Tibial artery (tissue), 4 donors: ENCODE data around the gene FAM110D.

ENCODE experiments used
- DNase-seq, 2 donors: peaks; one replicate each; pipeline ENCODE4 v3.0.0-alpha.2; 2019
- H3K27ac ChIP-seq, 2 donors: fragments of 200-600 bp; sonication (generic) in 1 of 2; 1 replicate in 1 of 2; 2 replicates in 1 of 2; pipeline ENCODE4 v1.5.1; 2018 to 2019; ENCODE audit warnings: mild to moderate bottlenecking in 1 of 2
- H3K27me3 ChIP-seq, 2 donors: fragments of 200-600 bp; sonication (generic) in 1 of 2; one replicate each; pipeline versions ENCODE4 v1.5.1 to v1.6.0; 2016 to 2019
- H3K36me3 ChIP-seq, 3 donors: fragments of 200-600 bp; sonication (generic) in 2 of 3; one replicate each; pipeline ENCODE4 v1.5.1; 2016 to 2019; ENCODE audit warnings: mild to moderate bottlenecking in 2 of 3
- H3K4me1 ChIP-seq, 4 donors: fragments of 200-600 bp; sonication (generic) in 2 of 4; 1 replicate in 3 of 4; 2 replicates in 1 of 4; pipeline ENCODE4 v1.5.1; 2016 to 2019
- H3K4me3 ChIP-seq, 2 donors: fragments of 200-600 bp; sonication (generic) in 1 of 2; 1 replicate in 1 of 2; 2 replicates in 1 of 2; pipeline ENCODE4 v1.5.1; 2018 to 2019; ENCODE audit warnings: mild to moderate bottlenecking in 2 of 2
- H3K9me3 ChIP-seq, 3 donors: fragments of 200-600 bp; sonication (generic) in 1 of 3; one replicate each; pipeline ENCODE4 v1.5.1; 2016 to 2019
- intact Hi-C: fragments of 100-400 bp; cut with DNase I; formaldehyde crosslinking; loops from one replicate; pipeline ENCODE4 v1.15.0; 2023; ENCODE audit warnings: low total_unique reads
- TF ChIP-seq, protein P1 (sequence below), 2 experiments: fragments of 200-600 bp in 1 of 2; fragments of 450-650 bp in 1 of 2; IDR thresholded peaks; one replicate each; pipeline ENCODE4 v1.5.1; 2017 to 2019; ENCODE audit warnings: antibody characterized with exemption in 2 of 2, mild to moderate bottlenecking in 1 of 2, moderate library complexity in 1 of 2

The FAM110D gene

GRCh38 chr1:26171084-26172072 lies 12.5 kb downstream of the FAM110D start, which contains the start of gene ZNF593OS:
Gene ZNF593OS, minus strand, starts transcription at chr1:26171832. Its CDS starts 171 bp downstream, at chr1:26171661.
- intact Hi-C loops = loop anchor here (5.0 kb wide), 1 partner anchor 56 kb away; no protein-coding TSS in a partner anchor
- Histone ChIP-seq H3K9me3 (no peaks in the 10 kb centered on the region), H3K4me1 (peaks cover 0 to 21% (median 14%) of the 10 kb centered on the region in 4 donors), H3K27ac (no peak within 1 kb of the TSS), H3K36me3 (peaks cover 0 to 4% (median 0%) of the 10 kb centered on the region in 3 donors), H3K4me3 (peak within 1 kb of the TSS; percentile 80), H3K27me3 (no peaks in the 10 kb centered on the region)
- TF ChIP-seq, protein P1, sequence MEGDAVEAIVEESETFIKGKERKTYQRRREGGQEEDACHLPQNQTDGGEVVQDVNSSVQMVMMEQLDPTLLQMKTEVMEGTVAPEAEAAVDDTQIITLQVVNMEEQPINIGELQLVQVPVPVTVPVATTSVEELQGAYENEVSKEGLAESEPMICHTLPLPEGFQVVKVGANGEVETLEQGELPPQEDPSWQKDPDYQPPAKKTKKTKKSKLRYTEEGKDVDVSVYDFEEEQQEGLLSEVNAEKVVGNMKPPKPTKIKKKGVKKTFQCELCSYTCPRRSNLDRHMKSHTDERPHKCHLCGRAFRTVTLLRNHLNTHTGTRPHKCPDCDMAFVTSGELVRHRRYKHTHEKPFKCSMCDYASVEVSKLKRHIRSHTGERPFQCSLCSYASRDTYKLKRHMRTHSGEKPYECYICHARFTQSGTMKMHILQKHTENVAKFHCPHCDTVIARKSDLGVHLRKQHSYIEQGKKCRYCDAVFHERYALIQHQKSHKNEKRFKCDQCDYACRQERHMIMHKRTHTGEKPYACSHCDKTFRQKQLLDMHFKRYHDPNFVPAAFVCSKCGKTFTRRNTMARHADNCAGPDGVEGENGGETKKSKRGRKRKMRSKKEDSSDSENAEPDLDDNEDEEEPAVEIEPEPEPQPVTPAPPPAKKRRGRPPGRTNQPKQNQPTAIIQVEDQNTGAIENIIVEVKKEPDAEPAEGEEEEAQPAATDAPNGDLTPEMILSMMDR (IDR thresholded peaks at IDR 0.05) = no peak
- DNase-seq = no peak

DNA sequence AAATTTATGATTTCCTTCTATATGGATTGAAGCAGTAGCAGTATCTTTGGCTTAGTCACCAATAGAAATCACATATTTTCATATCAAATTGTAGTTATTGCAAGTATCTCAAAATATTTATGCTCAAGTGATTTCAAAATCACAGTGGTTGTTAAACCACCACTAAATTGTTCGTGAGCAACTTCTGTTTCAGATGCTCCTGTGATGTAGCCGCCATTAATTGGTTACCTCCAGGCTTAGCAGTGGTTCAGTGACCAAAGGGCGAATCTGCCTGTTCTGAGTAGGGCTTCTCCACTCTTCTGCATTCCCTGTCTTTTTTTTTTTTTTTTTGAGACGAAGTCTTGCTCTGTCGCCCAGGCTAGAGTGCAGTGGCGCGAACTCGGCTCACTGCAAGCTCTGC lies 16.5 kb downstream of the FAM110D start:
- Histone ChIP-seq H3K4me1 (peaks cover 0 to 12% (median 10%) of the 10 kb centered on the region in 4 donors), H3K9me3 (no peaks in the 10 kb centered on the region), H3K27ac (no peak overlapping the region), H3K4me3 (no peak overlapping the region), H3K36me3 (peaks cover 0 to 5% (median 0%) of the 10 kb centered on the region in 3 donors), H3K27me3 (no peaks in the 10 kb centered on the region)
- DNase-seq = no peak
- TF ChIP-seq, protein P1 (IDR thresholded peaks at IDR 0.05) = no peak
- intact Hi-C loops = no loop called here

DNA sequence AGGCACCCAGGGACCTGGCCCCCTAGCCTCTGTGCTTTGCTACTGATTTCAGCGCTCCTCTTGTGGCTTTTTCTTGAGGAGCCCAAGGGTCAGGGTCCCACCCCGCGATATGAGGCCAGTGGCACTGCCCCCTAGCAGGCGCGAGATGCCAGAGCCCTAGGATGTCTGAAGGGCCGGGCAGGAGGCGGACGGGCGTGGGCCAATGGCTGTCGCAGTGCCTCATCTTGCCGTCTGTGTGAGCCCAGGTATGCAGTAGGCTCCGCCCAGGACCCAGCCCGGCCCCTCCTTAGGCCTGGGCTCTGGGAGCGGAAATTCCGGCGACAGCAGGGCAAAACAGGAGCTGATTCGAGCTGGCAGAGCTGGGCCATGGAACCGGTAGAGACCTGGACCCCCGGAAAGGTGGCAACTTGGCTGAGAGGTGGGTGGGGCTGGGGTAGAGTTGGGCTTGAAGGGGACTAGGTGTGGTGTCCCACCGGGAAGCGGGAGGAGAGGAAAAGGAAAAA lies 18.4 kb downstream of the FAM110D start, which contains the start of gene CNKSR1:
Gene CNKSR1 (plus strand): TSS at position 310 of the 503 bp plus-strand sequence. CDS start 57 bp downstream, at position 367.
- Histone ChIP-seq H3K27me3 (no peaks in the 10 kb centered on the region), H3K4me1 (no peaks in the 10 kb centered on the region), H3K4me3 (no peak within 1 kb of the TSS), H3K27ac (no peak within 1 kb of the TSS), H3K36me3 (peaks cover 0 to 17% (median 0%) of the 10 kb centered on the region in 3 donors), H3K9me3 (no peaks in the 10 kb centered on the region)
- TF ChIP-seq, protein P1 (IDR thresholded peaks at IDR 0.05) = no peak
- DNase-seq = no peak
- intact Hi-C loops = no loop called here

DNA sequence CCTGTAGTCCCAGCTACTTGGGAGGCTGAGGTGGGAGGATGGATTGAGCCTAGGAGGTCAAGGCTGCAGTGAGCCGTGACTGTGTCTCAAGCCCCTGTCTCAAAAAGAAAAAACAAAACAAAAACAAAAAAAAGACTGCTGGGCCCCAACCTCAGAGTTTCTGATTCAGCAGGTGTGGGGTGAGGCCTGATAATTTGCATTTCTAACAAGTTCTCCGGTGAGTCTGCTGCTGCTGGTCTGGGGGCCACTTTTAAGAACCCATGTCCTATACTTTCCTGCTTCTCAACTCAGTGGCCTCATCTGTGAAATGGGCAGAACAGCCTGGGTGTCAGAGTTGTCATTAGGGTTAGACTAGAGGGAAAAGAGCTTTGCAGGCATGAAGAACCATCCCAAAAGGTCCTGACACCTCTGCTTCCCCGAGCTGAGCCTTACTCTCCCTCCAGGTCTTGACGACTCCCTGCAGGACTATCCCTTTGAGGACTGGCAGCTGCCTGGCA lies 21.2 kb downstream of the FAM110D start:
- H3K36me3 ChIP-seq = peaks cover 0 to 44% (median 0%) of the 10 kb centered on the region in 3 donors
- H3K27ac ChIP-seq = no peak overlapping the region
- H3K4me1 ChIP-seq = no peaks in the 10 kb centered on the region
- no peaks in the 10 kb centered on the region for H3K27me3 ChIP-seq
- no peaks in the 10 kb centered on the region for H3K9me3 ChIP-seq
- TF ChIP-seq, protein P1 (IDR thresholded peaks at IDR 0.05) = no peak
- intact Hi-C loops = no loop called here
- DNase-seq = no peak
- no peak overlapping the region for H3K4me3 ChIP-seq

DNA sequence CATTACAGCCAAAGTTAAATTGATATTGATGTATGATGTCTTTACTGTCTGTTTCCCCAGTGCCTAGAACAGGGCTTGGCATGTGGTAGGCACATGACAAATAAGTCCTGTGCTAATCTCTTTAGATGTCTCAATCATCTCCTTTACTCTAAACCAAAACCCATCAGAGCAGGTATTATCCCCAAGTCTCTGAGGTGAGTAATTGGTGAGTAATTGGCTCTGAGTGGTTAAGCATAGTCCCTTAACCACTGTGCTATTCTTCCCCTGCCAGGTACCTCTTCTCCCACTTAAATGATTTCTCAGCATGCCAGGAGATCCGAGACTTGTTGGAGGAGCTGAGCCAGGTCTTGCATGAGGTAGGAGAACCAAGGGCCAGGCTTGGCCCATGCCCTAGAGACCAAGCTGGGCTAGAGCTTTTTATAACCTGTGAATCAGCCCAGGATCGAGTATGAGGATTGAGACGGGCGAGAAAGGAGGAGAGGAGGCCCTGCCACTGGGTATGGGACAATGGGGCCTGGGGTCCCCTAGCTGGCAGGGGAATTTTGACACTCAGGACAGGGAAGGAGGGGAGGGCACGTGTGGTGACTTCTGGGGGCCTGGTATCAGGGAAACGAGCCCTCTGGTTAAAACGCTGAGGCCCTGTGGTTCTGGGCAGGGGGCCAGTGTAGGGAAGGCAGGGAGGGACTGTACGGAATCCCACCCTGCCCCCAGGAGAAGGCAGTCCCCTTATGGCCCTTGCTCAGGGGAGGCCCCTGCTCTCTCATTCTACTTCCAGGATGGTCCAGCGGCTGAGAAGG lies 22.9 kb downstream of the FAM110D start:
- TF ChIP-seq, protein P1 (IDR thresholded peaks at IDR 0.05) = no peak
- Histone ChIP-seq H3K9me3 (no peaks in the 10 kb centered on the region), H3K36me3 (peaks cover 0 to 52% (median 0%) of the 10 kb centered on the region in 3 donors), H3K4me1 (no peaks in the 10 kb centered on the region), H3K4me3 (no peak overlapping the region), H3K27me3 (no peaks in the 10 kb centered on the region), H3K27ac (no peak overlapping the region)
- intact Hi-C loops = no loop called here
- no peak for DNase-seq
